ENCODE results near the gene CABLES1.

- TF ChIP-seq CTCF (IDR thresholded peaks at IDR 0.05) = no peak
- no peak for TF ChIP-seq POLR2A (IDR thresholded peaks at IDR 0.05)
Observed at GRCh38 chr18:23162473-23162872, 27.2 kb downstream of the CABLES1 start.
